Neutrophil (primary cell): Measurements from ENCODE around the gene ANKRD11.
"Not testable (repeated sequence)": the region's sequence is repeated elsewhere in the genome, so short reads cannot be mapped to it uniquely, and the experiment has no call there.

Experiments
- H3K27ac ChIP-seq: fragments of 200-600 bp; sonication (generic); 2 replicates; pipeline ENCODE4 v1.5.1; 2016; ENCODE audit warnings: mild to moderate bottlenecking, moderate library complexity
- H3K27me3 ChIP-seq: fragments of 200-600 bp; sonication (generic); 2 replicates; pipeline ENCODE4 v1.6.0; 2016; ENCODE audit warnings: mild to moderate bottlenecking
- H3K36me3 ChIP-seq: fragments of 200-600 bp; sonication (generic); 2 replicates; pipeline ENCODE4 v1.5.1; 2017
- H3K4me1 ChIP-seq, 2 experiments: fragments of 200-600 bp in 1 of 2; sonication (generic) in 1 of 2; 1 replicate in 1 of 2; 2 replicates in 1 of 2; pipeline versions ENCODE4 v1.5.1 to v1.6.1; 2013 to 2016; ENCODE audit warnings: low read depth in 1 of 2, low read length in 1 of 2, mild to moderate bottlenecking in 1 of 2, moderate library complexity in 1 of 2; ENCODE audit not compliant: control insufficient read depth in 1 of 2, insufficient read depth in 1 of 2
- H3K4me3 ChIP-seq, 2 experiments: fragments of 200-600 bp in 1 of 2; sonication (generic) in 1 of 2; 1 replicate in 1 of 2; 2 replicates in 1 of 2; pipeline ENCODE4 v1.5.1; 2013 to 2016; ENCODE audit warnings: low read depth in 1 of 2, low read length in 1 of 2, mild to moderate bottlenecking in 1 of 2, moderate library complexity in 1 of 2
- H3K9me3 ChIP-seq: fragments of 200-600 bp; sonication (generic); 2 replicates; pipeline ENCODE4 v1.5.1; 2016
- TF ChIP-seq, protein P1 (sequence below): fragments of 200-600 bp; sonication (generic); IDR thresholded peaks from 2 replicates; pipeline ENCODE4 v1.5.1; 2016; ENCODE audit warnings: antibody characterized with exemption

Gene ANKRD11

DNA sequence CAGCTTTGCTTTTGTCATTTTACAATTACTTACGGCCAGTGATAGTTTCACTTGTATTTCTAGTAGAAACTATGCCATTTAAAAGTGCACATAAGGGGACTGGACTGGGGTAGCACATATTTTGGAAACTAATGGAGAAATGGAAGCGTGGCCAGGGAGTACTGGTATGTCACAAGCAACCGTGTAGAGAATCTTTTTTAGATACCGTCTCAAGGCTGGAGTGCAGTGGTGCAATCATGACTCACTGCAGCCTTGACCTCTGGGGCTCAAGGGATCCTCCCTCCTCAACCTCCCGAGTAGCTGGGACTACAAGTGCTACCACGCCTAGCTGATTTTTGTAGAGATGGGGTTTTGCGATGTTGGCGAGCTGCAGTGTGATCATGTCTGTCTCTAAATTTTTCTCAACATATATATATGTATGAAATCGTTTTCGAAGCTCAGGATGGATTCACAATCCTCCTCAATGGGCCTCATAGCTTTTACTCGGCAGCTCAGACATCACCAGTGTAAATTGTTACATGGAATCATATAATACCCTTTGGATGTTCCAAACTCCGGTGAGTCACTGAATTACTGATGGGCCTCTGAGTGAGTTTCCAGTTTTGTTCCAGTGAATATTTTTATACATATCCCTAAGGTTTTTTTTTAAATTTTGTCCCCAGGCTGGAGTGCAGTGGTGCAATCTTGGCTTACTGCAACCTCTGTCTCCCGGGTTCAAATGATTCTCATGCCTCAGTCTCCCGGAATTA, 221.2 kb downstream of the ANKRD11 start:
- H3K36me3 ChIP-seq = peaks cover 88% of the 10 kb centered on the region

DNA sequence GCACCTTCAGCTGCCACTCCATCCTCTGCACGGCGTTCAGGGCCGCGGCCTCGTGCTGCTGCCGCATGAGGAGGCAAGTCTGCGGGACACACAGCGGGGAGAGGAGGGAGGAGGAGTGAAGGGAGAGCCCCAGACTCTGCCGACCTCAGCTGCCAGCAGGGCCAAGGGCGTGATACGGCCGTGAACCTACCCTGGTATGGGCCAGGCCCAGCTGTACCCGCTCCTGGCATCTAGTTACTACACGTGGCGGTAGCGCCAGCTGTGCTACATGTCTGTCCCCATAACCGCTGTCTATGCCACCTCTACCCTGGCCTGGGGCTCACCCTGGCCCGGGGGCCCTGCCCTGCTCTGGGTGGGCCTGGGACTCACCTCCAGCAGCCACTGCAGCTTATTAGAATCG, 221.8 kb downstream of the ANKRD11 start:
- TF ChIP-seq, protein P1, sequence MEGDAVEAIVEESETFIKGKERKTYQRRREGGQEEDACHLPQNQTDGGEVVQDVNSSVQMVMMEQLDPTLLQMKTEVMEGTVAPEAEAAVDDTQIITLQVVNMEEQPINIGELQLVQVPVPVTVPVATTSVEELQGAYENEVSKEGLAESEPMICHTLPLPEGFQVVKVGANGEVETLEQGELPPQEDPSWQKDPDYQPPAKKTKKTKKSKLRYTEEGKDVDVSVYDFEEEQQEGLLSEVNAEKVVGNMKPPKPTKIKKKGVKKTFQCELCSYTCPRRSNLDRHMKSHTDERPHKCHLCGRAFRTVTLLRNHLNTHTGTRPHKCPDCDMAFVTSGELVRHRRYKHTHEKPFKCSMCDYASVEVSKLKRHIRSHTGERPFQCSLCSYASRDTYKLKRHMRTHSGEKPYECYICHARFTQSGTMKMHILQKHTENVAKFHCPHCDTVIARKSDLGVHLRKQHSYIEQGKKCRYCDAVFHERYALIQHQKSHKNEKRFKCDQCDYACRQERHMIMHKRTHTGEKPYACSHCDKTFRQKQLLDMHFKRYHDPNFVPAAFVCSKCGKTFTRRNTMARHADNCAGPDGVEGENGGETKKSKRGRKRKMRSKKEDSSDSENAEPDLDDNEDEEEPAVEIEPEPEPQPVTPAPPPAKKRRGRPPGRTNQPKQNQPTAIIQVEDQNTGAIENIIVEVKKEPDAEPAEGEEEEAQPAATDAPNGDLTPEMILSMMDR = no peak
- no peaks in the 10 kb centered on the region for H3K27me3 ChIP-seq
- H3K4me3 ChIP-seq = no peak overlapping the region
- no peak overlapping the region for H3K27ac ChIP-seq
- no peaks in the 10 kb centered on the region for H3K9me3 ChIP-seq
- H3K36me3 ChIP-seq = peaks cover 83% of the 10 kb centered on the region
- no peaks in the 10 kb centered on the region for H3K4me1 ChIP-seq

More for the DNA sequence above, 221.2 kb downstream of the ANKRD11 start:
- Histone ChIP-seq H3K27ac (no peak overlapping the region), H3K9me3 (no peaks in the 10 kb centered on the region), H3K4me1 (no peaks in the 10 kb centered on the region), H3K27me3 (no peaks in the 10 kb centered on the region), H3K4me3 (no peak overlapping the region)
- TF ChIP-seq, protein P1 = no peak

DNA sequence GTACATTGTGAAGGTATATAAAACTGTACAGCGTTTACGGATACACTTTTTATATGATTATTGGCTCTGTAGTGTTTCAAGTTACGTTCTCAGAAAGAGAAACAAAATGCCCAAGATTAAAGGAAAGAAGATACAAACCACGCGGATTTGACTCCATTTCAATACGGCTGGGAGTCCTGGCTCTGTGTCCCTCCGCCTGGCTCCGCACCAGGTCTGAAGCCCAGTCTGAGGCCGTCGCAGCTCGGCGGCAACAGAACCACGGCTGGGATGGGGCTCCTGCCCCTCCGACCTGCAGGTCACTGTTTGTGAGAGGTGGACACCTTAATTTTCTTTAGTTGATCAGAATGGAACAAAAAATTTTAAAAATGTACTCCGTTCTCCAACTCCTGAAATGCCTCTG, 222.6 kb downstream of the ANKRD11 start:
- H3K4me1 ChIP-seq, H3K27ac ChIP-seq, H3K9me3 ChIP-seq, H3K27me3 ChIP-seq, H3K4me3 ChIP-seq: not testable (repeated sequence)
- peaks cover 74% of the 10 kb centered on the region for H3K36me3 ChIP-seq

DNA sequence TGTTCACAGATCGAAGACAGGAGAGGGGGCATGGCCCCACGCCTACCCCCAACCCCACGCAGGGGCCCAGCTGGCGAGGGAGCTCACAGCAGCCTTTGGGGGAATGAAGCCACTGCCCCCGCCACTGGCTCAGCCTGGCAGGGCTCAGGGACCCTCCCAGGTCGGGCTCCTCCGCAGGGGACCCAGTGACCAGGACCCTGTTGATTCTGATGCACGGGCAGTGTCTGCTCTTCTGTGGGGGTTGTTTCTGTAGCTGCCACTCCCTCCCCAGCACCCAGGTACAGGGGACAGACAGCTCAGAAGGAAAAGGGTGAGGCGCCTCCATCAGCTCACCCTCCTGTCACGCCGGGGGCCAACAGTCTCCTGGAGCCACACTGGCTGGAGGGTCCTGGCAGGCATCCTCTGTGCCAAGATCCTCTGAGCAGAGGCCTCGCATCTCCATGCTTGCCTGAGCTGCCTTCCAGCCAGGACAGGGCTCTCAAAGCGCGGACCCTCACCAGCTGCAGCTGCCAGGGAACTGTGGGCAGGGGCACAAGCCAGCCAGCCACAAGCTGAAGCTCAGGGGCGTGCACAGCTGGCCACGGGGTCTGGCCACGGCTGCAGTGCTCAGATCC, 223.7 kb downstream of the ANKRD11 start:
- Histone ChIP-seq H3K4me3 (no peak overlapping the region), H3K36me3 (peaks cover 65% of the 10 kb centered on the region)

GRCh38 chr16:89265647-89266046, 224.7 kb downstream of the ANKRD11 start:
- TF ChIP-seq, protein P1 = no peak
- H3K36me3 ChIP-seq = peaks cover 55% of the 10 kb centered on the region
- H3K9me3 ChIP-seq = no peaks in the 10 kb centered on the region
- H3K27me3 ChIP-seq = no peaks in the 10 kb centered on the region
- H3K27ac ChIP-seq = no peak overlapping the region
- no peak overlapping the region for H3K4me3 ChIP-seq
- H3K4me1 ChIP-seq = no peaks in the 10 kb centered on the region

More for the DNA sequence above, 223.7 kb downstream of the ANKRD11 start:
- Histone ChIP-seq H3K4me1 (no peaks in the 10 kb centered on the region), H3K27me3 (no peaks in the 10 kb centered on the region), H3K9me3 (no peaks in the 10 kb centered on the region), H3K27ac (no peak overlapping the region)
- TF ChIP-seq, protein P1 = no peak
